NCI-H187 treated with DMSO at 0.1 percent for 48 hours (cell line): ENCODE measurements around the gene BAZ1B.
A peak's percentile ranks its signal among the peaks of the same experiment; 100 is the strongest.
"Not testable (repeated sequence)": the region's sequence is repeated elsewhere in the genome, so short reads cannot be mapped to it uniquely, and the experiment has no call there.

Experiments
- DNase-seq: peaks from one replicate; lab custom pipeline; 2025; lab: John Stamatoyannopoulos, UW

BAZ1B gene

DNA sequence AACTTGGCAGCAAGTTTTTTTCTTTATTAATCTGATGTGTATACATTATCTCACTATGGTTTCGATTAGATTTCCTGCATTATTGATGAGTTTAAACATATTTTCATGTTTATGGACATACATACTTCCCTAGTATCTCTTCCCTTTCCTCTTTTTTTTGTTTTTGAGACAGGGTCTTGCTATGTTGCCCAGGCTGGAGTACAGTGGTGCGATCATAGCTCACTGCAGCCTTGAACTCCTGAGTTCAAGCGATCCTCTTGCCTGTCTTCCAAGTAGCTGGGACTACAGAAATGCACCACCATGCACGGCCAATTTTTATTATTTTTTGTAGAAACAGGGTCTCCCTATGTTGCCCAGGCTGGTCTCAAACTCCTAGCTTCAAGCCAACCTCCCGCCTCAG, 18.9 kb downstream of the BAZ1B start:
- no peak for DNase-seq

DNA sequence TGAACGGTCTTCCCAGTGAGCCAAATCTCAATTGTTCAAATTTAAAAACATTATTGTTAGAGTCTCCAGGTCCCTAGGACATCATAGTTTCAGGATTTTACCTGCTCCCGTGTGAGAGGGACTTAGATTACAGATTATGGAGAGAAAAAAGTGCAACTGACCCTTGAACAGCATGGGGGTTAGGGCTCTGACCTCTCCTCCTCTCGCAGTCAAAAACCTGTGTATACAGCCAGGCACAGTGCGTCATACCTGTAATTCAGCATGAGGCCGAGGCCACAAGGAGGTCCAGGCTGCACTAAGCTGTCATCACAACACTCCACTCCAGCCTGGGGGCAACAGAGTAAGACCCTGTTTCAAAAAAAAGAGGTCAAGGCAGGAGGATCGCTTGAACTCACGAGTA, 25.5 kb downstream of the BAZ1B start:
- DNase-seq: no peak

DNA sequence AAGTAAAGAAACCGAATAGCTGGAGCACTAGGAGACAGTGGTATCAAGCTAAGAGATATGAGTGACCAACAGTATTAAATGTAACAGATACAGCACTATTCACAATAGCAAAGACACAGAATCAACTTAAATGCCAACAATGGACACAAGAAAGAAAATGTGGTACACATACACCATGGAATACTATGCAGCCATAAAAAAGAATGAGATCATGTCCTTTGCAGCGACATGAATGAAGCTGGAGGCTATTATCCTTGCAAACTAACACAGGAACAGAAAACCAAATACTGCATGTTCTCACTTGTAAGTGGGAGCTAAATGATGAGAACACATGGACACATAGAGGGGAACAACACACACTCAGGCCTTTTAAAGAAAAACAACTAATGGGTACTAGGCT, 26.6 kb downstream of the BAZ1B start:
- DNase-seq: not testable (repeated sequence)

DNA sequence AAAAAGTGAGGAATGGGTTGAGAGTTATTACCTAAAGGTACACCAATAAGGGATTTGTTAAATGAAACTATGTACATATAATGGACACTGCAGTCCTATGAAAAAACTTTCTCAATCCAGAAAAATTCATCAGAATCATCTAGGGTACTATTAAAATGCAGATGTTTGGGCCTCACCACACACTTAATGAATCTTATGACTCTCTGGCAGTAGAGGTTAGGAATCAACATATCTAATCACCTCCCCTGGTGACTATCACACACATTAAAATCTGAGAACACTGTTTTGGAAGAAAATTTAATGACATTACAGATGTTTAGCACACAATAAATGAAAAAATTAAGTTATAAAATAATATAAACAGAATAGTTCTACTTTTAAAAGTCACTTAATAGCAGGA, 32.1 kb downstream of the BAZ1B start:
- no peak for DNase-seq

DNA sequence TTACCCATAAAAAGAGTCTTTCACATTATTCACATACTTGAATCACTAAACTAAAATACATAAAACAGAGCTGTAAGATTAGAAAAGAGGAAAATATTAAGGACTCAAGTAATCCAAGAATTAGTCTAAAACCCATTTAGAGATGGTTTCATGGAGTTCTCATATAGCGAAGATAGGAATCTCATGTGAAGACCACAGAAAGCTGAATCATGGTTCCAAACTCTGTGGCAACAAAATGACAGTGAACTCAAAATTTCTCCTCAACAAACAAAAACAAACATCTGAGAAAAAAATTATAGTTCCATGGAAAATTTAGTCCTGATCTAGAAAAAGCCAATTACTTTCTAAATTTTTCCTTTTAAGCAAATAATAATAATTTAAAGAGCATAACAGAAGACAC, 34.6 kb downstream of the BAZ1B start:
- DNase-seq: no peak

DNA sequence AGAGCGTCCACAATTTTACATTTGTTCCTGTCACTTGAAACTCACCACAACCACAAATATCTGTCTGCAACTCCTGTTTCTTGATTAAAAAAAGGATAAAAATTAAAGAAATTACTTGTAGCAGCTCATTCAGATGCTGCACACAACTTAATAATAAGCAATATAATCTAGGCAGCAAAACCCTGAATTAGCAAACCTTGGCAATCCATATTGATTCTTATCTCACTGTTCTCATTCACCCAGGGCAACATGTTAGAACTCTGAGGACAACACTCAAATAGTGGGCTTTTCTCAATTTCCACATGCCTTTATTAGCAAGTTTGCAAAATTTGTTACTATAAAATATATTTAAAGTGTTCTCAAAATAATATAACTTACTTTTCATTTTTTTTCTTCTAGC, 38.9 kb downstream of the BAZ1B start:
- DNase-seq: no peak

DNA sequence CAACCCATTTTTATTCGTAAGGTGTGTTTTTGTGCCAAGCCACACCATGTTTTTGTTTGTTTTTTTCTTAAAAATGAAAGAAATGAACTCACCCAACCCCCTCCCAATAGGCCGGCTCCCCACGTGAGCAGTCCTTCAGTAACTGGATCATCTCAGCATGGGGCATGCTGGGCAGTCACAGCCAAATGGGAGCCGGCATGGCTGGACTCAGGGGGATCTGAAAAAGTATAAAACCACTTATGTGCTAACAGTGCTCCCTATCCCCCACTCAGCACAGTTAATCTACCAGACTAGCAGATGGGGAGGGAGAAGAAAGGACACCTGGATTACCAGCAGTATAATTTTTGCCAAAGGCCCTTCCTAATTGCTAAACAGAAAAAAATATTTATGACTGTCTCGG, 39.3 kb downstream of the BAZ1B start:
- DNase-seq: no peak

DNA sequence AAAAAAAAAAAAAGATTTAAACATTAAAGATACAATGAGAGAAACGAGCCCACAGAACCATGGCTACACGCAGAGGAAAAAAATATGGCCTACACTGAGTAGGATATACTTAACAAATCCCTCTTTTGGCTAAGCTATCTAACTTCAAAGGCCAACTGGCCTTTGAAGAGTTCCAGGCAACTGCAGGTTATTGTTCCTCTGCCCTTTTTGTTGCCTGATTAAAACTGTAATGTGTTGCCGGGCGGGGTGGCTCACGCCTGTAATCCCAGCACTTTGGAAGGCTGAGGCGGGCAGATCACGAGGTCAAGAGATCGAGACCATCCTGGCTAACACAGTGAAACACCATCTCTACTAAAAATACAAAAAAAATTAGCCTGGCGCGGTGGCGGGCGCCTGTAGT, 40.6 kb downstream of the BAZ1B start:
- not testable (repeated sequence) for DNase-seq

DNA sequence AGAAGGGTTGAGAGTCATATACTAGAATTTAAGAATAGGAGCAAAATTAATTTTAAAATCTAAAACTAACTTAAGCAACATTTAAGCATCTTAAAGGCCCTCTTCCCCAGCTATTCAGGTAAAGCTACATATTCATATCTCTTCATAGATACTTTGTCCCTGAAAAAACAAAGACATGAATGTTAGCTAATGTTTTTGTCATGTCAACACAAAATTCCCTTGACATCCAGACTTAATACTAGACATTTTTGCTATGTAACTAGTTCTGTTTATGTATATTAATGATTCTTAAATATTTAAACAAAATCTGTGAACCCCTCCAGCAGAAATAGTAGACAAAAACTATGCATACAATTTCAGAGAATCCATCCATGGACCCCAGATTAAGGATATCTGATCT, 43.5 kb downstream of the BAZ1B start:
- DNase-seq: no peak

DNA sequence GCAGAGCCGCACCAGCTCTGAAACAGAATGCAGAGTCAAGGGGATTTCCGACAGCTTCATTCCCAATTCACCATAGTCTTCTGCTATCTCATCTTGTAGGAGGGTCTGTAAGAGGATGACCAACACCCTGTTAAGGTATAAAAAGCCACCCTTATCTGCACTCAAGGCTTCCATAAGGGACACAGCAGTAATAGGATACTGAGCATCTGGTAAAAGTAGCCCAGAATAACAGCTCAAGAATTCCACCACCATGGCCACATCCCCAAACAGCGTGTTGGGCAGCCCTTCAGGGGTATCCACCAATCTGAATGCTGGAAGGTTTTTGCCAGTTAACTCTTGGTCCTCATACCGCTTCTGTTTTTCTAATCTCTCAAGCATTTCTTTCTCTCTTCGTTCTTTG, 44.7 kb downstream of the BAZ1B start:
- DNase-seq: no peak

DNA sequence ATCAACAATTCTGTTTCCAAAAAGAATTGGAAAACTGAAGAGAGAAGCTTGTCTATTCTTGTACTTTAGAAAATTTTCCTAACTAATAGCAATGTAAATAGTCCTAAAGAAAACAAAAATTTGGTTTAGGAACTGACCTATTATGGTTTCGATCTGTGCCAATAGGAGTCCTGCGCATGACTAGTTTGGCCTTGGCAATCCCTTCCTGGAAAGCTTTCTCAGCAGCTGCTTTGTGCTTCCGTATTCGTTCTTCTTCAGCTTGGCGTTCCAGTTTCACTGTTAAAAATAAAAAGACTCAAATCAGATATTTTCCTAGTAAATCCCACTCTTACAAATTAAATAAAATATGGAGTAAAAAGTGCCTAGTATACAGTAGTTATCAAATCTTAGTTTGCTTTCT, 51.9 kb downstream of the BAZ1B start:
- DNase-seq: no peak

DNA sequence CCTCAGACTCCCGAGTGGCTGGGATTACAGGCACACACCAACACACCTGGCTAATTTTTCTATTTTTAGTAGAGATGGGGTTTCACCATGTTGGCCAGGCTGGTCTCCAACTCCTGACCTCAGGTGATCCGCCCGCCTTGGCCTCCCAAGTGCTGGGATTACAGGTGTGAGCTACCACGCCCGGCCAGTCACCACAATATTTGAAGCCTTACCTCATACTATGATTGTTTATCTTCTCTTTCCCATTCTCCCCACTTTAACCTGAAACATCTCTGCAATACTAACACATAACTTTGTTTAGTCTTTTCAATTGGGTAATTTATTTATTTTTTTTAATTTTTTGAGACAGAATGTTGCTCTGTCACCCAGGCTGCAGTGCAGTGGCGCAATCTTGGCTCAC, 55.0 kb downstream of the BAZ1B start:
- DNase-seq: not testable (repeated sequence)

DNA sequence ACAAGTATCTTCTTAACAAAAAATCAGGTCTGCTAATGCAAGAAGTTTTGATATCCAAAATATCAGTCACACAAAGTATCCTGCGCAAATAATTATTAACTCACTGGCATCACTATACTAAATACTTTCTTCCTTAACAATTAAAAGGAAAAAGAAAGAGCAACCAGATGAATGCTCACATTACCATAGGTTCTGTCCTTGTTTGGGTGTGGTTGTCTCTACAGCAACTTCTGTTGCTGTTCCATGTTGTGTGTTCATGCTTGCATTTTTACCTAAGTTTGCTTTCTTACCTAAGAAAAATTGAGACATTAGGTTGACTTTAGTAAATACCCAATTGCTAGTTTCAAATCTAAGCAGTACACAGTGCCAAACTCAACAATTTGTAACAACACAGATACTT, 56.0 kb downstream of the BAZ1B start:
- DNase-seq: no peak

DNA sequence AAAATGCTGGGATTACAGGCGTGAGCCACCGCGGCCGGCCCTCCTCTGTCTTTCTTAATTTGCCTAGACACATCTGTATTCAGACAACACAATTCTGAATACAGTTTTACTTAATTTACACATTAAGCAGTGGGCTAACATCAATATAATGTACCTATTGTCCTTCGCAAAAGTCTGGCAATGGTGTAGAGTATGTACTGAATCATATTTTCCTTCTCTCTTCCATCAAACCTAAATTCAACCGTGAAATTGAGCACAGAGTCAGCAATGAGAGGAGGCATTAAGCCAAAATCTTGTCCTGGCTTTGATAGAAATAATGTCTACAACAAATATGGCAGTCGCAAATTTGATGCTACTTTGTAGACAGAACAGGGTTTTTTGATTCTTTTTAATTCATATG, 58.1 kb downstream of the BAZ1B start:
- DNase-seq: no peak

DNA sequence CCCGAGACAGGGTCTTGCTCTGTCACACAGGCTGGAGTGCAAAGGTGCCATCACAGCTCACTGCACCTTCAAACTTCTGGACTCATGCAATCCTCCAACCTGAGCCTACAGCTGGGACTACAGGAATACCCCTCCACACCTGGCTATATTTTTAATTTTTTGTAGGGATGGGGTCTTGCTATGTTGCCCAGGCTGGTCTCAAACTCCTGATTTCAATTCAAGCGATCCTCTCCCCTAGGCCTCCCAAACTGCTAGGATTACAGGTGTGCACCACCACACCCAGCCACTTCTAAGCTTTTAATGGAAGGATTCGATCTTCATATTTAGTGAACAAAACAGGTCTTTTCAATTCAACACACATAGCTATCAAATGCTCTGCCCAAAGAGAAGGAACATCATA, 58.8 kb downstream of the BAZ1B start:
- DNase-seq: no peak

DNA sequence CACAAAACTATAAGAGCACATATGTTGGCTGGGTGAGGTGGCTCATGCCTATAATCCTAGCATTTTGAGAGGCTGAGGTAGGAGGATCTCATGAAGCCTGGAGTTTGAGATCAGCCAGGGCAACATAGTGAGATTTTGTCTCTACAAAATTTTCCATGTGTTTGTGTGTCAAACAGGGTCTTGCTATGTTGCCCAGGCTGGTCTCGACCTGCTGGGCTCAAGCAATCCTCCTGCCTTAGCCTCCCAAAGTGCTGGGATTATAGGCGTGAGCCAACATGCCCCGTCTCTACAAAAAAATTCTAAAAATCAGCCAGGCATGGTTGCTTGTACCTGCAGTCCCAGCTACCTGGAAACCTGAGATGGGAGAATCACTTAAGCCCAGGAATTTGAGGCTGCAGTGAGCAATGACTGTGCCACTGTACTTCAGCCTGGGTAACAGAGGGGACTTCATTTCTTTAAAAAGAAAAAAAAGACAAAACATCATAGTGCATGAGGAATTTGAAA, 60.3 kb downstream of the BAZ1B start:
- DNase-seq: no peak

DNA sequence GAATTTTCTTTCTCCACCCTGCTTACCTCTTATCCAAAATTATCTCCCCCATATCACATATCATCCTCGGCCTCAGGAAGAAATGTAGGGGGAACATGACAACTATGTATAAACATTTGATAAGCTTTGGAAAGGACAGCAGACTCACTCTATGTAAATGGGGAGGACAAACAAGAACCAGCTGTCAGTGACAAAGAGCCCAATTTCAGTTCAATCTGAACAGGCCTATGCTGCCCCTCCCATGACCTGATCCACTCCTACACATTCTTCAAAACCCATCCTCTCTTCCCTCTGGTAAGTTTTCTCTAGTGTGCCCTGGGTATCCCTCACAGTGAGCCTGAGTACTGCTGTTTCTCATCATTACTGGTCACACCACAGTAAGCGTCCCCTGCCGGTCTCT, 67.7 kb downstream of the BAZ1B start:
- DNase-seq: no peak

DNA sequence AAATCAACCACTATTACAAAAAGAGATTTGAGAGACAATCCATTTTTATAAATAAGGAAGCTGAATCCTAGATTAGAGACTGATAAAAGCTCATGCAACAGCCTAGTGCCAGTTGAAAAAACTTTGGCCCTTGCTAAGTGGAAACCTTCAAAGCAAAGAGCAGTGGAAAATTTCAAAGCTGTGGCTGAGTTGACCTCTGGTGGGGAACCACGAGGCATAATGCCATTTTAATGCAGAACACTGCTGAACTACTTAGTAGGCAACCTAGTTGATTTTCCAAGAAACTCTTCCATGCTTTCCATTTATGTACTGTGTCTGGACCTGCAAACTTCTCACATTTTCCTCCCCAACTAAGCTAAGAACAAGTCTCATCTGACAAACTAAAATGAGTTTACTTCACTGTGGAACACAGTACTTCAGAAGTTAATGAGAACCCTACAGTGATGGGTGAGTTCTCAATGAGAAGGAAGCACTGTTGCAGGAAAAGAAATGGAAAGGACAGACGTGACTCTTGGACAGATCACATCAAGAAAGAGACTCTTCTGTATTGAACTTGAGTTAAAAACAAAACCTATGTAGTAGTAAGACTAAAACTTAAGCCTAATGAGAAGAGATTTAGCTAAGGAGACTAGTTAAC, 69.0 kb downstream of the BAZ1B start:
- no peak for DNase-seq

DNA sequence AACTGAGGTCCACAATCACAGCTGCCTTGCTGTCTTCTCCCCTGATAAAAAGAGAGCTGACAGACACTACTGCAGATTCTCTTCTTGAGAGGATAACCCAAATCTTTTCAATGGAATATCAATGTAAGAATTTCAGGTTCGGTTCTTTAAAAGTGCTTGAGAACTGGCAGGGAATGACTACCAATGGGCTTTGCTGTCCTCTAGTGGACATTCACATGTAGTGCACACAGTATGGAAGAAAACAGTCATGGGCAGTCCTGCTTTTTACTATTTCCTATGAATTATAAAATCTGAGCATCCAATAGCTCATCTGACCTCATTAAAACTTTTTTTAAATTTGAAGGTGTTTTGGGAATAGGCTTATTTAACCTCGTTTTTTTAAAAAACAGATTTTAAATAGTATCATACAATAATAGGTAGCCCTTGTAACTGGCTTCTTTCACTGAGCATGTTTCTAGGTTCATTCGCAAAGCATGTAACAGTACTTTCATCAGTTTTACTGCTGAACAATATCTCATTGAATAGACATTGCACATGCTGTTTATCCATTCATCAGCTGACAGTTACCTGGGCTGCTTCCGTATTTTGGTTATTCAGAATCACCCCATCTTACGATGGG, 70.2 kb downstream of the BAZ1B start:
- DNase-seq: no peak

DNA sequence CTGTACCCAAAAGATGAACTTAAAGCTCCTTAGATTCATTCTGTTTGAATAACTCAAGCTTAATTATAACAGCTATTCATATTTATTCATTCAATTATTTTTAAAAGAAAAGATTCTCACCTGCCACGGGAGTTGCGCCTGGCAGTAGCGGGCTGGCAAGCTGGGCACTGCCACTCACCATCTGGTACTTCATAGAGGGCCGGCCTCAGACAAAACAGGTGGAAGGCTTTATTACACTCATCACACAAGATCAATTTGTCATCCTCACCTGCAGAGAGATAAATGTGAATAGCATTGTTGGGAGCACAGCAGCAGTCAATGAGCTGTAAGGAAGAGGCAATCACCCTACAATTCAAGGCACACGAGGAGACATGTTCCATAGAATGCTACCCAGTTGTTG, 72.7 kb downstream of the BAZ1B start:
- DNase-seq: peak; percentile 63

DNA sequence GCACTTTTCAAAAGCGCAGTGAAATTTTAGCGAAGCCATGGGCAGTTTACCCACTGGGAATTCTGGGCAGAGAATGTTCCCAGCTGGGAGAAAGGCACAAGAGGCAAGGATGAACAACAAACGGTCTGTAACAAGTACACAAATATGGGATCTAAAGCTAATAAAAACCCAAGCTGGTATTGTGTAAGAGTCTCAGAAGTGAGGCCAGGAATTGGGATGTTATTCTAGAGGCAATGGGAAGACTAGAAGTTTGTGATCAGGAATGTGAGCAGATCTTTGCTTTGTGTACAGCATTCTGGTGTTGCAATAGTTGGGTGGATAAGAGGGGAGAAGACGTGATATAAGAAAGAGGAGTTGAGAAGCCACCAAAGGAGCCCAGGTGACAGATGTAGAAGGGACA, 73.5 kb downstream of the BAZ1B start:
- no peak for DNase-seq

DNA sequence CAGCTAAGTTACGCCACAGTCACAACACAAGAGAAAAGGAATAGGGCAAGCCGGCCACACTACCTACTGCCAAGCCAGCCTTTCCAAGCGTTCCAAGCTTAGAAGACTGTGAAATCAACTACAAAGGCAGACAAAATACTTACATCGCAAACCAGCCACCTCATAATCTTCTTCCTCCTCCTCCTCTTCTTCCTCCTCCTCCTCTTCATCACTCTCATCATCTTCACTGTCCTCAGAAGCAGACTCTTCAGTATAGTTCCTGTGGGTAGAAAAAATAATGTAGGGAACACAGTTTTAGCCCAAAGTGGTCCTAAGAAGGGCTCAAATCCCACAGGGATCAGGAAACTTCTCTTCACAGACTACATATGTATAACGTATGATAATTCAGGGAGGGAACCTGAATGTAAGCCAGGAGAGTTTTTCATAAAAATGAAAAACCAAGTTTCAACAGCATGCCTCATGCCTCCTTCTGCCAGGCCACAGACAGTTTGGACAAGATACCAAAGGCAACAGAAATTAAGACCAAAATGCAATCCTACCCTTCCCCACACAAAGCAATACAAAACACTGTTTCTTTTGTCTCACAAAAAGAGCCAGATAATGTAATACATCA, 74.9 kb downstream of the BAZ1B start:
- no peak for DNase-seq

DNA sequence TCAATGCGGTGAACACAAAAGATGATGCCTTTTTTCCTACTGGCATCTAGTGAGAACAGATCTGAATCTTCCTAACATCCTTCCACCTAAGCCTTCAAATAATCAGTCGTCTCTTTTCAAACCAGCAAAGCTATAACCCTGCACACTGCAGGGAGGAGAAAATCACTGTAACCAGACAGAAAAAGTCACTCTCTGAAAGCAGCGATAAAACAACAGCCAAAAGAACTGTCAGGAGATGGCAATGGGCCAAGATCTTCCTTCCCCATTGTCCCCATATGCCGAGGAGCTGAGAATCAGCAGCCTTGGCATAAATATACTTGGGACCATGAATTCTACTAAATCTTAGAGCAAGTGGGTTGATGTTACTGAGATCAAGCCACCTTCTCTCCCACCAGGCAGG, 75.4 kb downstream of the BAZ1B start:
- DNase-seq: no peak
